Caco-2 (cell line): Measurements from ENCODE around the gene CTAG1A. TPM values are rescaled to one million over a fixed set of nuclear protein-coding genes. Genes with fewer than 3 reads are reported as not detected.
"Not testable (repeated sequence)": the region's sequence is repeated elsewhere in the genome, so short reads cannot be mapped to it uniquely, and the experiment has no call there.

Experiments used
- BruUV-seq: library from RNA; stranded (reverse); fragments of 400-500 nt; replicated peaks from 2 replicates; lab custom pipeline; 2021; lab: Mats Ljungman, UMichigan
- CTCF ChIA-PET: fragments of 300-600 bp; sonication (Branson Sonifier 250); formaldehyde crosslinking; loops from one replicate; lab custom pipeline; 2022; ENCODE audit warnings: antibody characterized with exemption; lab: Charles Lee
- POLR2A ChIA-PET: fragments of 300-600 bp; sonication (Branson Sonifier 250); formaldehyde crosslinking; loops from one replicate; lab custom pipeline; 2022; ENCODE audit warnings: antibody characterized with exemption; lab: Charles Lee
- DNase-seq, 2 experiments: peaks; one replicate each; pipeline versions ENCODE4 v3.0.0 to v3.0.0-alpha.2; 2020 to 2022
- H3K27me3 ChIP-seq: replicated peaks from 2 replicates; pipeline ENCODE4 v1.6.0; 2011; ENCODE audit warnings: low read length; ENCODE audit not compliant: control insufficient read depth, insufficient read depth
- H3K36me3 ChIP-seq: 2 replicates; pipeline ENCODE4 v1.5.1; 2011; ENCODE audit warnings: low read length; ENCODE audit not compliant: control insufficient read depth, insufficient read depth
- H3K4me1 ChIP-seq: fragments of 250-450 bp; sonication (Bioruptor Pico); 2 replicates; pipeline ENCODE4 v1.5.1; 2020; ENCODE audit warnings: mild to moderate bottlenecking
- H3K4me3 ChIP-seq: 2 replicates; pipeline ENCODE4 v1.5.1; 2011; ENCODE audit warnings: low read depth, mild to moderate bottlenecking, control low read depth, low read length
- H3K9me3 ChIP-seq: fragments of 250-450 bp; sonication (Bioruptor Pico); 2 replicates; pipeline ENCODE4 v1.5.1; 2020; ENCODE audit warnings: mild to moderate bottlenecking, moderate library complexity
- H3K27ac Mint-ChIP-seq: one replicate; pipeline ENCODE4 v1.8.0; 2022; ENCODE audit warnings: mixed read lengths; ENCODE audit not compliant: unreplicated experiment
- H3K27me3 Mint-ChIP-seq: one replicate; pipeline ENCODE4 v1.8.0; 2022; ENCODE audit warnings: mixed read lengths; ENCODE audit not compliant: insufficient read depth, unreplicated experiment
- H3K36me3 Mint-ChIP-seq: one replicate; pipeline ENCODE4 v1.8.0; 2022; ENCODE audit warnings: mild to moderate bottlenecking, mixed read lengths; ENCODE audit not compliant: insufficient read depth, unreplicated experiment
- H3K4me1 Mint-ChIP-seq: one replicate; pipeline ENCODE4 v1.8.0; 2022; ENCODE audit warnings: low read depth, mixed read lengths; ENCODE audit not compliant: unreplicated experiment
- H3K4me3 Mint-ChIP-seq: one replicate; pipeline ENCODE4 v1.8.0; 2022; ENCODE audit warnings: mild to moderate bottlenecking, moderate library complexity, mixed read lengths; ENCODE audit not compliant: unreplicated experiment
- H3K9me3 Mint-ChIP-seq: one replicate; pipeline ENCODE4 v1.8.0; 2022; ENCODE audit warnings: mixed read lengths; ENCODE audit not compliant: unreplicated experiment
- intact Hi-C: fragments of 100-400 bp; cut with micrococcal nuclease; formaldehyde crosslinking; loops from one replicate; pipeline ENCODE4 v1.10.0; 2022; ENCODE audit not compliant: unreplicated experiment
- total RNA-seq: library from RNA; stranded (reverse); gene quantifications from 2 replicates; pipeline ENCODE4 v1.2.3, GENCODE V29; 2022
- TF ChIP-seq, protein P1 (sequence below), 2 experiments: fragments of 200-600 bp in 1 of 2; IDR thresholded peaks; 1 replicate in 1 of 2; 2 replicates in 1 of 2; pipeline versions ENCODE4 v1.5.1 to v1.8.0; 2011 to 2022; ENCODE audit warnings: antibody characterized with exemption in 1 of 2, control low read depth in 1 of 2, inconsistent platforms in 1 of 2, low read depth in 1 of 2, low read length in 1 of 2, mild to moderate bottlenecking in 1 of 2, moderate library complexity in 1 of 2; ENCODE audit not compliant: insufficient read depth in 1 of 2, severe bottlenecking in 1 of 2, unreplicated experiment in 1 of 2

The CTAG1A gene
- total RNA-seq, 1 experiment from 2014 or later = not detected

GRCh38 chrX:154582994-154583393 lies 1.9 kb upstream of the CTAG1A start:
- CTCF ChIA-PET, H3K36me3 ChIP-seq, H3K9me3 ChIP-seq, H3K36me3 Mint-ChIP-seq, H3K4me3 Mint-ChIP-seq, intact Hi-C loops, BruUV-seq, H3K9me3 Mint-ChIP-seq, DNase-seq, H3K4me1 ChIP-seq, POLR2A ChIA-PET, H3K4me3 ChIP-seq, H3K27me3 ChIP-seq, H3K4me1 Mint-ChIP-seq, H3K27ac Mint-ChIP-seq, H3K27me3 Mint-ChIP-seq: not testable (repeated sequence)

GRCh38 chrX:154590415-154590814 lies 5.5 kb downstream of the CTAG1A start:
- H3K4me3 Mint-ChIP-seq, DNase-seq, H3K36me3 ChIP-seq, intact Hi-C loops, H3K4me3 ChIP-seq, H3K9me3 ChIP-seq, BruUV-seq, H3K36me3 Mint-ChIP-seq, CTCF ChIA-PET, H3K9me3 Mint-ChIP-seq, H3K27ac Mint-ChIP-seq, POLR2A ChIA-PET, H3K4me1 Mint-ChIP-seq, H3K4me1 ChIP-seq, H3K27me3 Mint-ChIP-seq, H3K27me3 ChIP-seq: not testable (repeated sequence)

DNA sequence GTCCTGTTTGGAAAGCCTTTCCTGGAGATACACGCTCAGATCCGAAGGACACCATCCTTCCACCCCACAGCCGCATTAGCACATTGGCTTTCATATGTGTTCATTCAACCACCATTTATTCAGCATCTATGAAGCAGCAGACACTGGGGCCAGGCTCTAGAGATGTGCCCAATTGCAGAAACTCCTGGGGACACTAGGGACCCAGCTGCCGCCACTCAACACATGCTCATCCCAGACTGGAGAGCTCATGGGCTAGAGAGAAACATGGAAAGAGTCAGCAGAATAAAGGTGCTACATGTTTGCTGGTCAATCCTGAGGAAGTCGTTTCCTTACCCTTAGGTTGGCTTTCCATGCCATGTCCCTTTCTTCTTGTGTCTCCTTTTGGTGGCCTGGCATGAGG lies 7.6 kb downstream of the CTAG1A start:
- H3K27me3 ChIP-seq = no peaks in the 10 kb centered on the region
- Mint-ChIP-seq H3K27me3 (peaks cover 3% of the 10 kb centered on the region), H3K27ac (no peak overlapping the region), H3K36me3 (no peaks in the 10 kb centered on the region), H3K4me3 (no peak overlapping the region), H3K9me3 (peaks cover 10% of the 10 kb centered on the region), H3K4me1 (no peaks in the 10 kb centered on the region)
- no TSS peak for BruUV-seq
- ChIA-PET CTCF (no interaction called here), POLR2A (no interaction called here)
- no peaks in the 10 kb centered on the region for H3K9me3 ChIP-seq
- no peaks in the 10 kb centered on the region for H3K4me1 ChIP-seq
- DNase-seq = no peak
- no peak overlapping the region for H3K4me3 ChIP-seq
- H3K36me3 ChIP-seq = no peaks in the 10 kb centered on the region
- TF ChIP-seq, protein P1, sequence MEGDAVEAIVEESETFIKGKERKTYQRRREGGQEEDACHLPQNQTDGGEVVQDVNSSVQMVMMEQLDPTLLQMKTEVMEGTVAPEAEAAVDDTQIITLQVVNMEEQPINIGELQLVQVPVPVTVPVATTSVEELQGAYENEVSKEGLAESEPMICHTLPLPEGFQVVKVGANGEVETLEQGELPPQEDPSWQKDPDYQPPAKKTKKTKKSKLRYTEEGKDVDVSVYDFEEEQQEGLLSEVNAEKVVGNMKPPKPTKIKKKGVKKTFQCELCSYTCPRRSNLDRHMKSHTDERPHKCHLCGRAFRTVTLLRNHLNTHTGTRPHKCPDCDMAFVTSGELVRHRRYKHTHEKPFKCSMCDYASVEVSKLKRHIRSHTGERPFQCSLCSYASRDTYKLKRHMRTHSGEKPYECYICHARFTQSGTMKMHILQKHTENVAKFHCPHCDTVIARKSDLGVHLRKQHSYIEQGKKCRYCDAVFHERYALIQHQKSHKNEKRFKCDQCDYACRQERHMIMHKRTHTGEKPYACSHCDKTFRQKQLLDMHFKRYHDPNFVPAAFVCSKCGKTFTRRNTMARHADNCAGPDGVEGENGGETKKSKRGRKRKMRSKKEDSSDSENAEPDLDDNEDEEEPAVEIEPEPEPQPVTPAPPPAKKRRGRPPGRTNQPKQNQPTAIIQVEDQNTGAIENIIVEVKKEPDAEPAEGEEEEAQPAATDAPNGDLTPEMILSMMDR (IDR thresholded peaks at IDR 0.05; ENCODE audit: insufficient read depth in 1 of 2, low read depth in 1 of 2, low read length in 1 of 2, severe bottlenecking in 1 of 2, unreplicated experiment in 1 of 2) = no peak
- intact Hi-C loops = no loop called here

- no peak overlapping the region for H3K27ac Mint-ChIP-seq
- no peak for DNase-seq
- no peaks in the 10 kb centered on the region for H3K4me1 Mint-ChIP-seq
- H3K27me3 Mint-ChIP-seq = peaks cover 3% of the 10 kb centered on the region
- POLR2A ChIA-PET = no interaction called here
- no peaks in the 10 kb centered on the region for H3K27me3 ChIP-seq
- TF ChIP-seq, protein P1 (IDR thresholded peaks at IDR 0.05; ENCODE audit: insufficient read depth in 1 of 2, low read depth in 1 of 2, low read length in 1 of 2, severe bottlenecking in 1 of 2, unreplicated experiment in 1 of 2) = no peak
- no peaks in the 10 kb centered on the region for H3K9me3 ChIP-seq
- no peaks in the 10 kb centered on the region for H3K4me1 ChIP-seq
- BruUV-seq = no TSS peak
- H3K36me3 ChIP-seq = no peaks in the 10 kb centered on the region
- intact Hi-C loops = no loop called here
- H3K9me3 Mint-ChIP-seq = peaks cover 10% of the 10 kb centered on the region
- CTCF ChIA-PET = no interaction called here
- no peak overlapping the region for H3K4me3 Mint-ChIP-seq
- no peaks in the 10 kb centered on the region for H3K36me3 Mint-ChIP-seq
- no peak overlapping the region for H3K4me3 ChIP-seq
Measured at GRCh38 chrX:154593201-154593600, 8.3 kb downstream of the CTAG1A start.
